PFSK-1 (cell line): Measurements from ENCODE around the gene MAPKBP1.

Experiments
- FOXP2 ChIP-seq: optimal IDR thresholded peaks from 2 replicates; pipeline ENCODE3; 2011; ENCODE audit warnings: borderline replicate concordance, control low read depth, inconsistent platforms; ENCODE audit not compliant: insufficient read depth; ENCODE audit errors: extremely low read length, extremely low read depth
- POLR2AphosphoS5 ChIP-seq: IDR thresholded peaks from 2 replicates; pipeline ENCODE4 v1.6.1; 2012; ENCODE audit warnings: low read depth, mild to moderate bottlenecking, control low read depth, low read length, moderate library complexity
- REST ChIP-seq, 2 experiments: IDR thresholded peaks; 2 replicates each; pipeline versions ENCODE4 v1.6.1 to v1.8.0; 2011 to 2012; ENCODE audit warnings: low read depth in 2 of 2, low read length in 2 of 2, control low read depth in 1 of 2, inconsistent platforms in 1 of 2, mild to moderate bottlenecking in 1 of 2, moderate library complexity in 1 of 2; ENCODE audit not compliant: insufficient read depth in 1 of 2
- TAF1 ChIP-seq: IDR thresholded peaks from 2 replicates; pipeline ENCODE4 v1.6.1; 2012; ENCODE audit warnings: low read length, control low read depth, borderline replicate concordance; ENCODE audit not compliant: insufficient read depth

GRCh38 chr15:41851755-41852370 lies 77.6 kb downstream of the MAPKBP1 start:
- TF ChIP-seq REST (IDR thresholded peaks at IDR 0.05; ENCODE audit: insufficient read depth in 1 of 2, low read depth in 2 of 2, low read length in 2 of 2) (no peak), POLR2AphosphoS5 (no peak), TAF1 (no peak), FOXP2 (no peak)
